Tibial artery (tissue), 4 donors: ENCODE results near the gene APOB.

Experiments used
- DNase-seq, 2 donors: peaks; one replicate each; pipeline ENCODE4 v3.0.0-alpha.2; 2019
- H3K27ac ChIP-seq, 2 donors: fragments of 200-600 bp; sonication (generic) in 1 of 2; 1 replicate in 1 of 2; 2 replicates in 1 of 2; pipeline ENCODE4 v1.5.1; 2018 to 2019; ENCODE audit warnings: mild to moderate bottlenecking in 1 of 2
- H3K27me3 ChIP-seq, 2 donors: fragments of 200-600 bp; sonication (generic) in 1 of 2; one replicate each; pipeline versions ENCODE4 v1.5.1 to v1.6.0; 2016 to 2019
- H3K36me3 ChIP-seq, 3 donors: fragments of 200-600 bp; sonication (generic) in 2 of 3; one replicate each; pipeline ENCODE4 v1.5.1; 2016 to 2019; ENCODE audit warnings: mild to moderate bottlenecking in 2 of 3
- H3K4me1 ChIP-seq, 4 donors: fragments of 200-600 bp; sonication (generic) in 2 of 4; 1 replicate in 3 of 4; 2 replicates in 1 of 4; pipeline ENCODE4 v1.5.1; 2016 to 2019
- H3K4me3 ChIP-seq, 2 donors: fragments of 200-600 bp; sonication (generic) in 1 of 2; 1 replicate in 1 of 2; 2 replicates in 1 of 2; pipeline ENCODE4 v1.5.1; 2018 to 2019; ENCODE audit warnings: mild to moderate bottlenecking in 2 of 2
- H3K9me3 ChIP-seq, 3 donors: fragments of 200-600 bp; sonication (generic) in 1 of 3; one replicate each; pipeline ENCODE4 v1.5.1; 2016 to 2019
- intact Hi-C: fragments of 100-400 bp; cut with DNase I; formaldehyde crosslinking; loops from one replicate; pipeline ENCODE4 v1.15.0; 2023; ENCODE audit warnings: low total_unique reads
- TF ChIP-seq, protein P1 (sequence below), 2 experiments: fragments of 200-600 bp in 1 of 2; fragments of 450-650 bp in 1 of 2; IDR thresholded peaks; one replicate each; pipeline ENCODE4 v1.5.1; 2017 to 2019; ENCODE audit warnings: antibody characterized with exemption in 2 of 2, mild to moderate bottlenecking in 1 of 2, moderate library complexity in 1 of 2

APOB gene

DNA sequence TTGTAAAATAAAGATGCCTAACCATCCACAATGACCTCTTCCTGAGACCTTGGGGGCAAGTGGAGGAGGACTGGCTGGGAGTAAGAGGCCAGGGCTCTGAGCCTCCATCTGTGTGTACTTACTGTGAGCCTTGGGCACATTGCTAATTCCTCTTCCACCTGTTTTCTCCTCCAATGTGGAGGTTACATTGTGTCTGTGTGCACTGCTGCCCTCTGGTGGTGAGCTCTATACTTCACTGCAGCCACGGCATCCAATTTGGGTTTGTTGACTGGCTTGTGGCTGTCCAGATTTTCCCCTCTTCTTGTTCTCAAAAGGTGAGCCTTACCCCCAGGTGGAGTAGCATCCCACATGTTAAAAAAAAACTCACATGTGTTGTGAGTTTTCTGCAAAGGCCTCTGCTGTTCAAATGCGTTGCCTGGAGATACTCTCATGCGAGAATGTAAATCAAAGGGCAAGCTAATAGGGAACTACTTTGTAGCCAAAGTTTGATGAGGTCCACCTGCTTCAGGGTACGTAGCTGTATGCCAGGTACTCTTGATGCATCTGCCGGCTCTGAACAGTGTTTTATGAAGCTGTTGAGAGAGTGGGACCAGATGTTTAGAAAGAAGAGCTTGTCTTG, 80.8 kb downstream of the APOB start:
- peak overlapping the region in 1 of 2 donors; percentile 62 for H3K27ac ChIP-seq
- intact Hi-C loops: loop anchor here (5.0 to 10.0 kb wide), 2 partner anchors 72 to 301 kb away; no protein-coding TSS in a partner anchor
- H3K9me3 ChIP-seq: no peaks in the 10 kb centered on the region
- TF ChIP-seq, protein P1, sequence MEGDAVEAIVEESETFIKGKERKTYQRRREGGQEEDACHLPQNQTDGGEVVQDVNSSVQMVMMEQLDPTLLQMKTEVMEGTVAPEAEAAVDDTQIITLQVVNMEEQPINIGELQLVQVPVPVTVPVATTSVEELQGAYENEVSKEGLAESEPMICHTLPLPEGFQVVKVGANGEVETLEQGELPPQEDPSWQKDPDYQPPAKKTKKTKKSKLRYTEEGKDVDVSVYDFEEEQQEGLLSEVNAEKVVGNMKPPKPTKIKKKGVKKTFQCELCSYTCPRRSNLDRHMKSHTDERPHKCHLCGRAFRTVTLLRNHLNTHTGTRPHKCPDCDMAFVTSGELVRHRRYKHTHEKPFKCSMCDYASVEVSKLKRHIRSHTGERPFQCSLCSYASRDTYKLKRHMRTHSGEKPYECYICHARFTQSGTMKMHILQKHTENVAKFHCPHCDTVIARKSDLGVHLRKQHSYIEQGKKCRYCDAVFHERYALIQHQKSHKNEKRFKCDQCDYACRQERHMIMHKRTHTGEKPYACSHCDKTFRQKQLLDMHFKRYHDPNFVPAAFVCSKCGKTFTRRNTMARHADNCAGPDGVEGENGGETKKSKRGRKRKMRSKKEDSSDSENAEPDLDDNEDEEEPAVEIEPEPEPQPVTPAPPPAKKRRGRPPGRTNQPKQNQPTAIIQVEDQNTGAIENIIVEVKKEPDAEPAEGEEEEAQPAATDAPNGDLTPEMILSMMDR (IDR thresholded peaks at IDR 0.05): peak; percentile 79 to 83
- no peaks in the 10 kb centered on the region for H3K27me3 ChIP-seq
- DNase-seq: peak; percentile 78 to 79
- peaks cover 0 to 37% (median 17%) of the 10 kb centered on the region in 4 donors for H3K4me1 ChIP-seq
- H3K36me3 ChIP-seq: no peaks in the 10 kb centered on the region
- no peak overlapping the region for H3K4me3 ChIP-seq

DNA sequence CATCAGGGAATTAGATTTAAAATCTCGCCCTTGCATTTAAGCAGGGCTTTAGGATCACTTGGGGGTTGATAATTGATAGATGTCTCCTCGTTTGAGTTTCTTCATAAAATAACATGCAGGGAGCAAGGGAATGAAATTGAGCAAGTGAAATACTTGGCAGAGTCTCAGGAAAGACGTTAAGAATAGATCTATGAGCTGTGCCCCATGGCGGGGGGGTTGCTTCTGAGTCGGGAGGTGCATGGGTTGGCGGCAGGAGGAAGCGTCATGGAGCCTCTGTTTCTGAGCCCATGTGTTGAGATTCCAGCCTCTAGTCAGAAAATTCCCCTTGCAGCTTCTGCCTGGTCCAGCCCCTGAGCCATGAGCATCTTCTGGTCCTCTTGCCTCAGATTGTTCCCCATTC, 82.0 kb downstream of the APOB start:
- Histone ChIP-seq H3K36me3 (no peaks in the 10 kb centered on the region), H3K4me1 (peaks cover 0 to 35% (median 15%) of the 10 kb centered on the region in 4 donors), H3K4me3 (no peak overlapping the region), H3K27ac (peak overlapping the region; percentile 41 to 62), H3K9me3 (no peaks in the 10 kb centered on the region), H3K27me3 (no peaks in the 10 kb centered on the region)
- TF ChIP-seq, protein P1 (IDR thresholded peaks at IDR 0.05): no peak
- DNase-seq: peak; percentile 62 to 83
- intact Hi-C loops: loop anchor here (5.0 to 10.0 kb wide), 2 partner anchors 73 to 300 kb away; no protein-coding TSS in a partner anchor

DNA sequence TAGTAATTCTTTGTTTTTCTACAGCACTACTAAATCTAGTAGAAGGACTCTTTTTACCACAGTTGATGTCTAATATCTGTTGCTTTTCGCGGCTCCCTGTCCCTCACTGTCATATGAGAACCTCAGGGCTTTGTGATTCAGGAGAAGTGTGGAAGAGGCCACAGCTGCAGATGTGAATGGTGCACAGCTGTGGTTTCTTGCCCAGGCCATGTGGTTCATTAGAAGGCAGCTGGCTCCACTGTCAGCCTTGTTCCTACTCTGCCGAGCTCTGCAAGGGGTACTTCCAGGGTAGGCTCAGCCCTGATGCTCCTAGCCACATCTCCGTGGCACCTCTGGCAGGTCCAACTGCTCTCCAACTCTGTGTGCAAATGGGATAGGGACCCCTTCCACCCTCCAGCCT, 83.9 kb downstream of the APOB start:
- TF ChIP-seq, protein P1 (IDR thresholded peaks at IDR 0.05): no peak
- no peaks in the 10 kb centered on the region for H3K27me3 ChIP-seq
- no peak for DNase-seq
- peaks cover 0 to 26% (median 14%) of the 10 kb centered on the region in 4 donors for H3K4me1 ChIP-seq
- no peaks in the 10 kb centered on the region for H3K36me3 ChIP-seq
- intact Hi-C loops: loop anchor here (5.0 to 10.0 kb wide), 2 partner anchors 75 to 298 kb away; no protein-coding TSS in a partner anchor
- no peaks in the 10 kb centered on the region for H3K9me3 ChIP-seq
- no peak overlapping the region for H3K27ac ChIP-seq
- H3K4me3 ChIP-seq: no peak overlapping the region

DNA sequence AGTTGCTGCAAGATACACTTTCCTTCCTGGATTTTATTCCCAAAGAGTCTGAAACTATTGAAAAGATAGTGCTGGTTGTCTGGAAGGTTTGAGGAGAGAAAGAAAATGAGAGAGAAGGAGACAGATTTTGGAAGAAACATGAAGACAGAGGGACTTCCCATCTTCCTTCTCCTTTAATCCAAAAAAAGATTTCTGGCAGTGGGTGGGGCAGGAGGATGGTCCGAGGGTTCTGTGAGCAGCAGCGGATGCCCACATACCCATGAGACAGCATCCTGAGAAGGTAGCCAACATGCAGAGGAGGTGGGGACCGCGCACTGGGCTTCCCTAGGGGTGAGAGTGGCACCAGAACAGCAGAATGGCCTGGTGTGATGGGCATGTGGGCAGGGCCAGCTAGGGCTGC, 84.6 kb downstream of the APOB start:
- Histone ChIP-seq H3K27me3 (no peaks in the 10 kb centered on the region), H3K27ac (no peak overlapping the region), H3K9me3 (no peaks in the 10 kb centered on the region), H3K4me3 (no peak overlapping the region), H3K36me3 (no peaks in the 10 kb centered on the region), H3K4me1 (peaks cover 0 to 26% (median 14%) of the 10 kb centered on the region in 4 donors)
- intact Hi-C loops: no loop called here
- TF ChIP-seq, protein P1 (IDR thresholded peaks at IDR 0.05): no peak
- no peak for DNase-seq

DNA sequence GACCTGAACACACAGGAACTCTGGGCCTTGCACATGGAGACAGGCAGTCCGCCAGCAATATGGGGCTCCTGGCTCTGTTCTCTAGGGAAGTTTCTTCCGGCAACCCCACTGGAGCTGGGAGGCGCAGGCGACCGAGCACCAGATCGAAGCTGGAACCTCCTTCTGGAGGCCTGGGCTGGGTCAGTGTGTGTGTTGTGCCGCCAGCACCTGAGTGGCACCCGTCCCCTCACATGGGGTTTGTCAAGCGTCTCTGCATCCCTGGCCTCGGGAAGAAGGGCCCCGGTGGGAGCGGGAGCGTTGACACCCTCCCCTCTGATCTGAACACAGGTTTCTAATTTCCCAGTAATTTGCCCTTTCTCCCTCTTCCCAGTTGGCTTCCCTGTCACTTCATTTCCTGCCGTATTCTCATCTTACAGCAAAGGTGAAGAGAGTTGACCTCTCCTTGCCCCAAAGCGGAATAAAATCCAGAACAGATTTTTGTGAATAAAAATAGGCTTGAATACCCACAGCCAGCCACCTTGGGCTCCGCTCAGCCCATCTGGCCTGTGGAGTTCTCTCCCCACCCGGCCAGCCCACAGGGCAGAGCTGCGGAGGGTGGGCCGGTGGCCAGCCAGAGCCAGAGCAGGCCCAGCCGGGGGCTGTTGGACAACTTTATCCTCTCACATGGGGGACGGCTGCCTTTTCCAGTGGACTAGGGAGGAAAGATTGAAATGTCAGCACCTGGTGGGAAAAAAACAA, 85.9 kb downstream of the APOB start:
- intact Hi-C loops: no loop called here
- Histone ChIP-seq H3K27me3 (no peaks in the 10 kb centered on the region), H3K4me3 (no peak overlapping the region), H3K36me3 (no peaks in the 10 kb centered on the region), H3K27ac (no peak overlapping the region), H3K4me1 (peaks cover 0 to 23% (median 14%) of the 10 kb centered on the region in 4 donors), H3K9me3 (no peaks in the 10 kb centered on the region)
- TF ChIP-seq, protein P1 (IDR thresholded peaks at IDR 0.05): no peak
- DNase-seq: no peak
